Endodermal cell (in vitro differentiated cells): ENCODE measurements around the gene R3HCC1L. TPM values are rescaled to one million over a fixed set of nuclear protein-coding genes. Genes with fewer than 3 reads are reported as not detected.
A peak's percentile ranks its signal among the peaks of the same experiment; 100 is the strongest.

Experiments used
- DNase-seq: peaks from one replicate; pipeline ENCODE4 v3.0.0-alpha.2; 2017
- H3K27ac ChIP-seq: 2 replicates; pipeline ENCODE4 v1.5.1; 2013; ENCODE audit warnings: mild to moderate bottlenecking, low read depth, low read length, moderate library complexity
- H3K27me3 ChIP-seq: 2 replicates; pipeline ENCODE4 v1.6.1; 2013; ENCODE audit warnings: mild to moderate bottlenecking, low read length, moderate library complexity; ENCODE audit not compliant: insufficient read depth, control insufficient read depth, poor library complexity, severe bottlenecking
- H3K36me3 ChIP-seq: 2 replicates; pipeline ENCODE4 v1.7.0; 2013; ENCODE audit warnings: mild to moderate bottlenecking, low read length, moderate library complexity; ENCODE audit not compliant: control insufficient read depth, insufficient read depth
- H3K4me1 ChIP-seq: one replicate; pipeline ENCODE4 v1.7.0; 2013; ENCODE audit warnings: low read length; ENCODE audit not compliant: control insufficient read depth, insufficient read depth
- H3K4me3 ChIP-seq: 2 replicates; pipeline ENCODE4 v1.5.1; 2013; ENCODE audit warnings: mild to moderate bottlenecking, low read length, moderate library complexity
- H3K9ac ChIP-seq: 2 replicates; pipeline ENCODE4 v1.6.1; 2013; ENCODE audit warnings: mild to moderate bottlenecking, low read length, moderate library complexity; ENCODE audit not compliant: poor library complexity, severe bottlenecking; ENCODE audit errors: extremely low read depth
- H3K9me3 ChIP-seq: 2 replicates; pipeline ENCODE4 v1.6.1; 2013; ENCODE audit warnings: mild to moderate bottlenecking, low read length, moderate library complexity; ENCODE audit not compliant: control insufficient read depth
- H3K27ac Mint-ChIP-seq: 2 replicates; pipeline ENCODE4 v1.8.0; 2020; ENCODE audit warnings: mixed read lengths
- H3K27me3 Mint-ChIP-seq: 2 replicates; pipeline ENCODE4 v1.8.0; 2021; ENCODE audit warnings: mild to moderate bottlenecking, mixed read lengths; ENCODE audit not compliant: insufficient read depth
- H3K36me3 Mint-ChIP-seq: 2 replicates; pipeline ENCODE4 v1.8.0; 2020; ENCODE audit warnings: low read depth, mixed read lengths
- H3K4me1 Mint-ChIP-seq: 2 replicates; pipeline ENCODE4 v1.8.0; 2020; ENCODE audit warnings: mixed read lengths
- H3K4me3 Mint-ChIP-seq: 2 replicates; pipeline ENCODE4 v1.8.0; 2020; ENCODE audit warnings: mild to moderate bottlenecking, moderate library complexity, mixed read lengths
- H3K9me3 Mint-ChIP-seq: 2 replicates; pipeline ENCODE4 v1.8.0; 2020; ENCODE audit warnings: mild to moderate bottlenecking, mixed read lengths
- CTCF ChIP-seq: fragments of 200-600 bp; sonication (generic); conservative IDR thresholded peaks from 2 replicates; pipeline ENCODE4 v1.5.0; 2021; ENCODE audit warnings: antibody characterized with exemption, mild to moderate bottlenecking
- WGBS, 2 experiments: methylation state at CpG; one replicate each; pipeline versions ENCODE4 v1.1.5 to v1.1.7; 2013; ENCODE audit warnings: missing lambda C conversion rate in 2 of 2, mixed read lengths in 1 of 2; ENCODE audit not compliant: insufficient coverage in 1 of 2, insufficient read length in 1 of 2; 5-methylcytosine and 5-hydroxymethylcytosine counted together
- total RNA-seq, 2 donors: library from RNA; stranded (reverse); fragmentation: NEBNext Ultra II Directional in 1 of 2; extraction: Animal tissue kit (Norgen Biotek cat#: 25700) in 1 of 2; gene quantifications; 2 replicates in 1 of 2; 3 replicates in 1 of 2; pipeline ENCODE4 v1.2.1, GENCODE V29; 2021

The R3HCC1L gene
- total RNA-seq, 2 donors from 2014 or later = 16.1 to 18.1 TPM

DNA sequence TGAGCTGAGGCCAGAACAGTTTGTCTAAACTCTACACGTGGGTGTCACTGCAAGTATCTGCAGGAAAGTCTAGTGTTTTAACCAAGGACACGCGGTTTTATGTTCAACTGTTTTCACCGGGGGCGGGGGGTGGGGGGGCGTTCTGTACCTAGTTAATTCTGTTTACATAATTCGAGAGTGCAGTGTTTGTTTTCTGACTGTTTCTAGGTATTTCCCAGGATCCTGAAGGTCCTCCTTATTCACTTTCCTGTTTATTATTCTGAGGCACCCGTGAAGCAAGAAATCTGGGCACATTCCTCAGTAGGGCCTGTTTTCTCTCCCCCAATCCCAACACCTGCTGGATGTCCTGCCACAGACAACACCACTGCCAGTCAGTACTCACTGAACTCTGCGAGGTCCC, 125.9 kb downstream of the R3HCC1L start:
- no peaks in the 10 kb centered on the region for H3K9me3 Mint-ChIP-seq
- no peaks in the 10 kb centered on the region for H3K36me3 Mint-ChIP-seq
- 86 to 87% methylated on average over 3 to 9 of the region's 9 CpGs for WGBS, 2 experiments
- no peak overlapping the region for H3K4me3 ChIP-seq
- H3K27ac Mint-ChIP-seq = peak overlapping the region; percentile 55
- peaks cover 2% of the 10 kb centered on the region for H3K27me3 Mint-ChIP-seq
- H3K36me3 ChIP-seq = no peaks in the 10 kb centered on the region
- DNase-seq = no peak
- H3K9me3 ChIP-seq = no peaks in the 10 kb centered on the region
- H3K4me1 ChIP-seq = no peaks in the 10 kb centered on the region
- H3K4me1 Mint-ChIP-seq = peaks cover 2% of the 10 kb centered on the region
- H3K4me3 Mint-ChIP-seq = no peak overlapping the region
- no peak for TF ChIP-seq CTCF
- no peak overlapping the region for H3K27ac ChIP-seq
- no peaks in the 10 kb centered on the region for H3K27me3 ChIP-seq
- H3K9ac ChIP-seq = no peak overlapping the region

GRCh38 chr10:98260752-98261151, 126.3 kb downstream of the R3HCC1L start:
- H3K9me3 Mint-ChIP-seq = no peaks in the 10 kb centered on the region
- Histone ChIP-seq H3K27me3 (no peaks in the 10 kb centered on the region), H3K27ac (no peak overlapping the region), H3K9ac (no peak overlapping the region), H3K4me1 (no peaks in the 10 kb centered on the region), H3K9me3 (no peaks in the 10 kb centered on the region), H3K4me3 (no peak overlapping the region), H3K36me3 (no peaks in the 10 kb centered on the region)
- no peak for TF ChIP-seq CTCF
- H3K27ac Mint-ChIP-seq = peak overlapping the region; percentile 55
- H3K27me3 Mint-ChIP-seq = peaks cover 2% of the 10 kb centered on the region
- H3K4me1 Mint-ChIP-seq = peaks cover 2% of the 10 kb centered on the region
- WGBS, 2 experiments = 95% methylated on average over 4 to 14 of the region's 14 CpGs
- H3K4me3 Mint-ChIP-seq = no peak overlapping the region
- H3K36me3 Mint-ChIP-seq = no peaks in the 10 kb centered on the region
- no peak for DNase-seq

GRCh38 chr10:98261436-98262277, 127.2 kb downstream of the R3HCC1L start:
- Histone ChIP-seq H3K9ac (no peak overlapping the region), H3K4me3 (no peak overlapping the region), H3K27ac (no peak overlapping the region), H3K27me3 (no peaks in the 10 kb centered on the region), H3K4me1 (no peaks in the 10 kb centered on the region), H3K36me3 (no peaks in the 10 kb centered on the region), H3K9me3 (no peaks in the 10 kb centered on the region)
- DNase-seq = no peak
- Mint-ChIP-seq H3K4me3 (no peak overlapping the region), H3K9me3 (no peaks in the 10 kb centered on the region), H3K36me3 (no peaks in the 10 kb centered on the region), H3K4me1 (peaks cover 3% of the 10 kb centered on the region), H3K27me3 (peaks cover 2% of the 10 kb centered on the region), H3K27ac (no peak overlapping the region)
- TF ChIP-seq CTCF = no peak
- 86 to 88% methylated on average over 10 to 15 of the region's 15 CpGs for WGBS, 2 experiments
